ENCODE measurements around the gene PDCD4. TPM values are rescaled to one million over a fixed set of nuclear protein-coding genes. Genes with fewer than 3 reads are reported as not detected.

The PDCD4 gene
- total RNA-seq, 2 donors from 2014 or later: 22.1 to 22.6 TPM

GRCh38 chr10:110883924-110884323 is 12.2 kb downstream of the PDCD4 start:
- DNase-seq (ENCODE audit: low spot score): no peak
- H3K4me3 ChIP-seq: no peak overlapping the region
- H3K4me1 ChIP-seq: peaks cover 0 to 11% of the 10 kb centered on the region in 2 donors
- no peaks in the 10 kb centered on the region for H3K9me3 ChIP-seq
- no peaks in the 10 kb centered on the region for H3K27me3 ChIP-seq
- TF ChIP-seq CTCF (IDR thresholded peaks at IDR 0.05): no peak
- H3K36me3 ChIP-seq: peaks cover 13% of the 10 kb centered on the region
- no peak overlapping the region for H3K27ac ChIP-seq

- DNase-seq (ENCODE audit: low spot score): no peak
- Histone ChIP-seq H3K36me3 (peaks cover 25% of the 10 kb centered on the region), H3K27me3 (no peaks in the 10 kb centered on the region), H3K4me1 (peaks cover 0 to under 1% of the 10 kb centered on the region in 2 donors), H3K4me3 (no peak overlapping the region), H3K27ac (no peak overlapping the region), H3K9me3 (no peaks in the 10 kb centered on the region)
- no peak for TF ChIP-seq CTCF (IDR thresholded peaks at IDR 0.05)
Measured at GRCh38 chr10:110885932-110886674, 14.4 kb downstream of the PDCD4 start.

GRCh38 chr10:110887560-110887959 is 15.8 kb downstream of the PDCD4 start:
- Histone ChIP-seq H3K4me3 (no peak overlapping the region), H3K4me1 (no peaks in the 10 kb centered on the region), H3K9me3 (no peaks in the 10 kb centered on the region), H3K36me3 (peaks cover 25% of the 10 kb centered on the region), H3K27me3 (no peaks in the 10 kb centered on the region), H3K27ac (no peak overlapping the region)
- no peak for TF ChIP-seq CTCF (IDR thresholded peaks at IDR 0.05)
- DNase-seq (ENCODE audit: low spot score): no peak

GRCh38 chr10:110892602-110893288 is 21.0 kb downstream of the PDCD4 start:
- no peaks in the 10 kb centered on the region for H3K27me3 ChIP-seq
- H3K4me1 ChIP-seq: peaks cover 0 to 10% of the 10 kb centered on the region in 2 donors
- no peak overlapping the region for H3K27ac ChIP-seq
- no peak overlapping the region for H3K4me3 ChIP-seq
- peaks cover 37% of the 10 kb centered on the region for H3K36me3 ChIP-seq
- no peak for DNase-seq (ENCODE audit: low spot score)
- TF ChIP-seq CTCF (IDR thresholded peaks at IDR 0.05): no peak
- no peaks in the 10 kb centered on the region for H3K9me3 ChIP-seq

GRCh38 chr10:110893559-110894179 is 21.9 kb downstream of the PDCD4 start:
- no peaks in the 10 kb centered on the region for H3K27me3 ChIP-seq
- H3K9me3 ChIP-seq: no peaks in the 10 kb centered on the region
- H3K36me3 ChIP-seq: peaks cover 44% of the 10 kb centered on the region
- no peak for DNase-seq (ENCODE audit: low spot score)
- H3K4me1 ChIP-seq: peaks cover 0 to 10% of the 10 kb centered on the region in 2 donors
- peak overlapping the region in 1 of 2 donors; percentile 4 for H3K27ac ChIP-seq
- peak; percentile 52 to 77 for TF ChIP-seq CTCF (IDR thresholded peaks at IDR 0.05)
- no peak overlapping the region for H3K4me3 ChIP-seq

All from right atrium auricular region (tissue), 2 donors.